ENCODE results near the gene CCDC141.
"Not testable (repeated sequence)": the region's sequence is repeated elsewhere in the genome, so short reads cannot be mapped to it uniquely, and the experiment has no call there.

GRCh38 chr2:179053568-179053967, 3.6 kb upstream of the CCDC141 start:
- TF ChIP-seq, protein P1, sequence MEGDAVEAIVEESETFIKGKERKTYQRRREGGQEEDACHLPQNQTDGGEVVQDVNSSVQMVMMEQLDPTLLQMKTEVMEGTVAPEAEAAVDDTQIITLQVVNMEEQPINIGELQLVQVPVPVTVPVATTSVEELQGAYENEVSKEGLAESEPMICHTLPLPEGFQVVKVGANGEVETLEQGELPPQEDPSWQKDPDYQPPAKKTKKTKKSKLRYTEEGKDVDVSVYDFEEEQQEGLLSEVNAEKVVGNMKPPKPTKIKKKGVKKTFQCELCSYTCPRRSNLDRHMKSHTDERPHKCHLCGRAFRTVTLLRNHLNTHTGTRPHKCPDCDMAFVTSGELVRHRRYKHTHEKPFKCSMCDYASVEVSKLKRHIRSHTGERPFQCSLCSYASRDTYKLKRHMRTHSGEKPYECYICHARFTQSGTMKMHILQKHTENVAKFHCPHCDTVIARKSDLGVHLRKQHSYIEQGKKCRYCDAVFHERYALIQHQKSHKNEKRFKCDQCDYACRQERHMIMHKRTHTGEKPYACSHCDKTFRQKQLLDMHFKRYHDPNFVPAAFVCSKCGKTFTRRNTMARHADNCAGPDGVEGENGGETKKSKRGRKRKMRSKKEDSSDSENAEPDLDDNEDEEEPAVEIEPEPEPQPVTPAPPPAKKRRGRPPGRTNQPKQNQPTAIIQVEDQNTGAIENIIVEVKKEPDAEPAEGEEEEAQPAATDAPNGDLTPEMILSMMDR (IDR thresholded peaks at IDR 0.05; ENCODE audit: extremely low read depth in 1 of 2, insufficient read depth in 1 of 2, low read depth in 1 of 2, low read length in 2 of 2): not testable (repeated sequence)
- TF ChIP-seq POLR2A (IDR thresholded peaks at IDR 0.05; ENCODE audit: low read depth, low read length); POLR2AphosphoS5 (IDR thresholded peaks at IDR 0.05; ENCODE audit: insufficient read depth, low read depth, low read length); EZH2 (IDR thresholded peaks at IDR 0.05; ENCODE audit: borderline replicate concordance, low read depth, low read length, severe bottlenecking); MYC (IDR thresholded peaks at IDR 0.05; ENCODE audit: low read depth, low read length); JUN (IDR thresholded peaks at IDR 0.05; ENCODE audit: borderline replicate concordance, insufficient read depth, insufficient read length, low read depth): not testable (repeated sequence)
- TF ChIP-seq, protein P2, sequence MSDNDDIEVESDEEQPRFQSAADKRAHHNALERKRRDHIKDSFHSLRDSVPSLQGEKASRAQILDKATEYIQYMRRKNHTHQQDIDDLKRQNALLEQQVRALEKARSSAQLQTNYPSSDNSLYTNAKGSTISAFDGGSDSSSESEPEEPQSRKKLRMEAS (IDR thresholded peaks at IDR 0.05; ENCODE audit: insufficient read depth, insufficient read length): not testable (repeated sequence)

Data from endothelial cell of umbilical vein (primary cell).